DND-41 (cell line): ENCODE results near the gene AGPAT4.

ENCODE experiments used
- ATAC-seq: fragments of 200-7000 bp; cut with Tn5 transposase; 3 replicates; pipeline ENCODE4 v1.9.1; 2021; ENCODE audit warnings: low read depth; ENCODE audit not compliant: insufficient read depth
- DNase-seq: peaks from one replicate; pipeline ENCODE4 v3.0.0-alpha.2; 2020
- H2AFZ ChIP-seq: 2 replicates; pipeline ENCODE4 v1.6.0; 2012; ENCODE audit warnings: low read depth, low read length
- H3K27ac ChIP-seq: 2 replicates; pipeline ENCODE4 v1.5.1; 2012; ENCODE audit warnings: low read length, inconsistent platforms
- H3K27me3 ChIP-seq: fragments of 200-600 bp; sonication (generic); 2 replicates; pipeline ENCODE4 v1.6.0; 2012; ENCODE audit warnings: low read length, mild to moderate bottlenecking, inconsistent platforms; ENCODE audit not compliant: insufficient read depth, poor library complexity
- H3K36me3 ChIP-seq: 2 replicates; pipeline ENCODE4 v1.5.1; 2012; ENCODE audit warnings: low read length, inconsistent platforms; ENCODE audit not compliant: insufficient read depth
- H3K4me1 ChIP-seq: 2 replicates; pipeline ENCODE4 v1.5.1; 2012; ENCODE audit warnings: mild to moderate bottlenecking, low read length; ENCODE audit not compliant: insufficient read depth
- H3K4me2 ChIP-seq: 2 replicates; pipeline ENCODE4 v1.6.0; 2012; ENCODE audit warnings: mild to moderate bottlenecking, moderate library complexity, low read length, inconsistent platforms; ENCODE audit not compliant: insufficient read depth
- H3K4me3 ChIP-seq, 2 experiments: fragments of 200-600 bp in 1 of 2; shearing (Covaris generic) in 1 of 2; 2 replicates each; pipeline ENCODE4 v1.5.1; 2012 to 2016; ENCODE audit warnings: inconsistent platforms in 2 of 2, low read length in 2 of 2, mild to moderate bottlenecking in 2 of 2, low read depth in 1 of 2, moderate library complexity in 1 of 2
- H3K79me2 ChIP-seq: 2 replicates; pipeline ENCODE4 v1.6.0; 2012; ENCODE audit warnings: low read length, inconsistent platforms; ENCODE audit not compliant: insufficient read depth
- H3K9ac ChIP-seq: 2 replicates; pipeline ENCODE4 v1.6.0; 2012; ENCODE audit warnings: low read depth, mild to moderate bottlenecking, inconsistent platforms, low read length, moderate library complexity
- H3K9me3 ChIP-seq: 2 replicates; pipeline ENCODE4 v1.5.1; 2012; ENCODE audit warnings: low read length, moderate library complexity, mild to moderate bottlenecking, inconsistent platforms; ENCODE audit not compliant: insufficient read depth, severe bottlenecking
- H4K20me1 ChIP-seq: 2 replicates; pipeline ENCODE4 v1.6.0; 2012; ENCODE audit warnings: low read length; ENCODE audit not compliant: insufficient read depth
- EZH2 ChIP-seq: IDR thresholded peaks from 3 replicates; pipeline ENCODE4 v1.6.1; 2012; ENCODE audit warnings: borderline replicate concordance, low read depth, mild to moderate bottlenecking, moderate library complexity, low read length, inconsistent platforms; ENCODE audit not compliant: severe bottlenecking
- TF ChIP-seq, protein P1 (sequence below): IDR thresholded peaks from 2 replicates; pipeline ENCODE4 v1.5.1; 2012; ENCODE audit warnings: borderline replicate concordance, low read length, moderate library complexity, mild to moderate bottlenecking; ENCODE audit not compliant: poor library complexity, severe bottlenecking; ENCODE audit errors: extremely low read depth

AGPAT4 gene

DNA sequence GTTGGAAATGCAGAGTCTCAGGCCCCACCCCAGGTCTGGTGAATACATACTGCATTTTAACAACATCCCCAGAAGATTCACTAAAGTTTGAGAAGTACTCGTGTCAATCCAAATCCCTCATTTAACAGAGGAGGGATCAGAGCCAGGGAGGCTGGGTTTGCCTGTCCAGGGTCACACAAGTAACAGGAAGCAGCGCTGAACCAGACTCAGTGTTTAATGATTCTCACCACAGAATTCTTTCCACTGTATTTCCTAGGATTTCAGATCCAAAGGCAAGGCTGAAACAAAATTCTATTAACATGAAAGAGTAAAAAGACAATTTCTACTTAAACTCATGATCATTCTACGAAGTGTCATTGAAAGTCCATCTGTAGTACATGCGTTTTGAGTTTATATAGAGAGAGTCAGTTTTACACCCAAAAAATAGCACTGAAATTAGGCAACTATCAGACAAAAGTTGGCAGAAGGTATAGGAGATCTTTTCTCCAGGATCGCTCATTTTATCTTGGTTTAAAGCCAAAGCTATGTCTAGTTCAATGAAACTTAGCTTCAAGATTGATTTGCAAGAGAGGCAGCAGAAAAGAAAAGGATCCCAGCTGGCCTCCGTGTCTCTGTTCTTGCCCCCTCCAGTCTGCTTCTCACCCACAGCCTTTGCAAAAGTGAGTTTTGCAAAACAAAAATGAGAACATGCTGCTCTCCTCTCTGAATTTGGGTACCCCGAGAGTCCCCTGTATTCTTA is 6.0 kb upstream of the AGPAT4 start:
- Histone ChIP-seq H3K36me3 (no peaks in the 10 kb centered on the region), H2AFZ (no peak overlapping the region), H3K9me3 (no peaks in the 10 kb centered on the region), H4K20me1 (no peaks in the 10 kb centered on the region), H3K9ac (no peak overlapping the region), H3K4me3 (no peak overlapping the region), H3K4me1 (no peaks in the 10 kb centered on the region), H3K79me2 (no peaks in the 10 kb centered on the region), H3K27me3 (peaks cover 3% of the 10 kb centered on the region), H3K27ac (no peak overlapping the region), H3K4me2 (no peak overlapping the region)
- ATAC-seq (no peak), DNase-seq (no peak)
- TF ChIP-seq EZH2 = no peak
- TF ChIP-seq, protein P1, sequence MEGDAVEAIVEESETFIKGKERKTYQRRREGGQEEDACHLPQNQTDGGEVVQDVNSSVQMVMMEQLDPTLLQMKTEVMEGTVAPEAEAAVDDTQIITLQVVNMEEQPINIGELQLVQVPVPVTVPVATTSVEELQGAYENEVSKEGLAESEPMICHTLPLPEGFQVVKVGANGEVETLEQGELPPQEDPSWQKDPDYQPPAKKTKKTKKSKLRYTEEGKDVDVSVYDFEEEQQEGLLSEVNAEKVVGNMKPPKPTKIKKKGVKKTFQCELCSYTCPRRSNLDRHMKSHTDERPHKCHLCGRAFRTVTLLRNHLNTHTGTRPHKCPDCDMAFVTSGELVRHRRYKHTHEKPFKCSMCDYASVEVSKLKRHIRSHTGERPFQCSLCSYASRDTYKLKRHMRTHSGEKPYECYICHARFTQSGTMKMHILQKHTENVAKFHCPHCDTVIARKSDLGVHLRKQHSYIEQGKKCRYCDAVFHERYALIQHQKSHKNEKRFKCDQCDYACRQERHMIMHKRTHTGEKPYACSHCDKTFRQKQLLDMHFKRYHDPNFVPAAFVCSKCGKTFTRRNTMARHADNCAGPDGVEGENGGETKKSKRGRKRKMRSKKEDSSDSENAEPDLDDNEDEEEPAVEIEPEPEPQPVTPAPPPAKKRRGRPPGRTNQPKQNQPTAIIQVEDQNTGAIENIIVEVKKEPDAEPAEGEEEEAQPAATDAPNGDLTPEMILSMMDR = no peak

- no peaks in the 10 kb centered on the region for H4K20me1 ChIP-seq
Observed at GRCh38 chr6:161276605-161277155, 2.8 kb upstream of the AGPAT4 start.

GRCh38 chr6:161274898-161275297 is 1.0 kb upstream of the AGPAT4 start:
- Histone ChIP-seq H3K27me3 (peaks cover 3% of the 10 kb centered on the region), H2AFZ (no peak overlapping the region), H3K9me3 (no peaks in the 10 kb centered on the region), H3K4me1 (peaks cover 15% of the 10 kb centered on the region), H3K36me3 (no peaks in the 10 kb centered on the region), H3K9ac (no peak overlapping the region), H3K4me3 (no peak overlapping the region), H3K27ac (no peak overlapping the region), H3K79me2 (no peaks in the 10 kb centered on the region), H4K20me1 (no peaks in the 10 kb centered on the region), H3K4me2 (no peak overlapping the region)
- TF ChIP-seq, protein P1 = no peak
- no peak for TF ChIP-seq EZH2
- DNase-seq (no peak), ATAC-seq (no peak)

More at GRCh38 chr6:161276605-161277155, 2.8 kb upstream of the AGPAT4 start:
- ATAC-seq = no peak
- no peak for TF ChIP-seq EZH2
- TF ChIP-seq, protein P1 = no peak
- Histone ChIP-seq H3K4me1 (peaks cover 15% of the 10 kb centered on the region), H3K27ac (no peak overlapping the region), H3K79me2 (no peaks in the 10 kb centered on the region), H3K4me3 (no peak overlapping the region), H2AFZ (no peak overlapping the region), H3K36me3 (no peaks in the 10 kb centered on the region), H3K9ac (no peak overlapping the region), H3K27me3 (peaks cover 3% of the 10 kb centered on the region), H3K4me2 (no peak overlapping the region), H3K9me3 (no peaks in the 10 kb centered on the region)
- no peak for DNase-seq
